SH-SY5Y (cell line): Measurements from ENCODE around the gene DNAJA3.

Source experiments
- GATA2 ChIP-seq: IDR thresholded peaks from 2 replicates; pipeline ENCODE4 v1.6.1; 2011; ENCODE audit warnings: mild to moderate bottlenecking, low read depth, low read length
- GATA3 ChIP-seq: IDR thresholded peaks from 2 replicates; pipeline ENCODE4 v1.6.1; 2011; ENCODE audit warnings: low read depth, mild to moderate bottlenecking, low read length, moderate library complexity

DNA sequence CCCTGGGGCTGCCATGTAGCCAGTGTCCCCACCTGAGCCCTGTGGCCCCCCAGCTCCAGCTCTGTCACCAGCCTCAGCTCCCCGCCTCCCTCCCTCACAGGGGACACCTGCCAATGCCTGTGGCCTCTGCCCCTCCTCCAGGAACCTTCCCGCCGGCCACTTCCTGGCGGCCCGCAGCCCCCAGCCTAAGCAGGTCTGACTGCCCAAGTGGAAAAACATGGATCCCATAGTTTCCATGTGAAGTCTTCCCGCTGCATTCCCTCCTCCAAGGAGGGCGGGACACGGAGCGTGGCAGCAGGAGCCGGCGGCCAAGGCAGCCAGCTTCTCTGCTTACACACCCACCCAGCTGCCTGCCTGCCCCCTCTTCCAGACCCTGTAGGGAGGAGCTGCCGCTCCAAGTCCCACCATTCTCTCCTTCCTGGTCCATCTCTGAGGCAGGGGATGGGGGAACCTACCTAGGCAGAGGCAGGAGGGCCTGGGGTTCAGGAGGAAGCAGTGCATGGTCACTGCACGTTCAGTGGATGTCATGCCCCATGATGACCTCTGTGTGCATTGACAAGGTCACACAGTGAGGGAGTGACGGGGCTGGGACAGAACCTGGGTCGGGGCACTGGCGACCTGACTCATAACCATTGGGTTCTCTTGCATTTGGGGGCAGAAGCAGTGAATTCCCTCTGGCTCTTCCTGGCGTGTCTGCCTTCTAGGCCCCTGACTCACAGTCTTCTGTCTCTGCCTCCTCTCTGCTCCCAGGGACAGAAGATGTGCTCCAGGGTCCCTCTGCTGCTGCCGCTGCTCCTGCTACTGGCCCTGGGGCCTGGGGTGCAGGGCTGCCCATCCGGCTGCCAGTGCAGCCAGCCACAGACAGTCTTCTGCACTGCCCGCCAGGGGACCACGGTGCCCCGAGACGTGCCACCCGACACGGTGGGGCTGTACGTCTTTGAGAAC, 45.3 kb upstream of the DNAJA3 start:
- TF ChIP-seq GATA2 (no peak), GATA3 (no peak)
